Renal cortex interstitium (tissue), 11 donors: ENCODE results near the gene RGS18. TPM values are rescaled to one million over a fixed set of nuclear protein-coding genes. Genes with fewer than 3 reads are reported as not detected.

Source experiments
- DNase-seq, 11 donors: peaks; one replicate each; pipeline ENCODE4 v3.0.0-alpha.2; 2013; ENCODE audit warnings: low read depth in 9 of 11, low spot score in 4 of 11; ENCODE audit errors: extremely low read depth in 1 of 11
- polyA plus RNA-seq, 3 donors: library from polyadenylated mRNA; unstranded; fragments of 120-200 nt; gene quantifications; one replicate each; pipeline ENCODE4 v1.2.1, GENCODE V29; 2013; ENCODE audit not compliant: insufficient read length in 3 of 3

RGS18 gene
- polyA plus RNA-seq, 3 donors: 2.2 to 3.2 (median 2.7) TPM

DNA sequence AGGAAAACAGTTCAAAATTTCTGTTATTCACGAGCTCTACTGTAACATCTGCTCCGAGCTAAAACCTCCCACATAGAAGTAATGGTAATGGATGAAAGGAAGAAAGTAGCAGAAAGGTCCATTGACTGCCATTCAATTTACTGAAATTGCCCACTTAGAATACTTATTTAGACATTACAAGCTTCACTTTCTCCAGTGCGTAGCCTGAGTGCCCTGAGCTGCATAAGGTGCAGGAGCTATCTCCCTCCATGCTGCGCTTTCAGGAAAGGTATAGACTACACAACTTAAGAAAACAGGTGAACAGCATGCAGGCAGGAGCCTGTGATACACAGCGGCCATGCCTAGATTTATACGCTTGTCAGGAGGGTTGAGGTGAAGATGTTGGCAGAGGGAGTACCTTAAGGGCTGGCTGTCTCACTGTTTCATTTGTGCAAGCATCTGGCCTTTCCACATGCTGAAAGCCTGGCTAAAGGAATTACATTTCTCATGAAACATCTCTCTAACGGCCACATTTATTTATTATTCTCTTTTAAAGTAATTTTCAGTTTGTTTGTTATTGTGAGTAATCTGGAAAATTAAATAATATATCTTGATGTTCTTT lies 74.7 kb downstream of the RGS18 start:
- DNase-seq: no peak

DNA sequence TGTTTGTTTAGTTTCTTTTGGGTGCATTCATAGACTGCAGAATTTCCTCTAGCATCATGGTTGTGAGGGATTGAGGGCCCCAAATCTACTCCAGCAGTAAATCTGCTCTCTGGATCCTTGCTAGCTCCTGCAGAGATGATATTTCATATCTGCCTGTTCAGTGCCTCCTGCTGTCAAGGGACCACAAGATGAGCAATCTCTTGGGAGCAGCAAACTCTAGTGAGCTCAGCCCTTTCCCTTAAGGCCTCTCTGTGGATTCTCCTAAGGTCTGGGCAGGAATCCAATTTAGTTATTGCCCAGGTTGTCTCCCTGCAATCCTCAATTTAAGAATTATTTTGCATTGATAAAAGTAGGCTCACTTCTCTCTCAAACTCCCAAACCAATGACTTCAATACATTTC lies 76.9 kb downstream of the RGS18 start:
- no peak for DNase-seq

Other genes starting within 250 kb of the RGS18 start
- not detected for gene RGS21, start 158.5 kb downstream of the RGS18 start, polyA plus RNA-seq